HG02981 (cell line): ENCODE data around the gene GIPC3.

Experiments
- ATAC-seq: cut with Tn5 transposase; IDR thresholded peaks from one replicate; pipeline ENCODE4 v1.9.1; 2021; ENCODE audit warnings: mild to moderate bottlenecking, moderate library complexity; ENCODE audit not compliant: unreplicated experiment

GIPC3 gene

GRCh38 chr19:3634496-3635045 lies 49.3 kb downstream of the GIPC3 start:
- no peak for ATAC-seq

DNA sequence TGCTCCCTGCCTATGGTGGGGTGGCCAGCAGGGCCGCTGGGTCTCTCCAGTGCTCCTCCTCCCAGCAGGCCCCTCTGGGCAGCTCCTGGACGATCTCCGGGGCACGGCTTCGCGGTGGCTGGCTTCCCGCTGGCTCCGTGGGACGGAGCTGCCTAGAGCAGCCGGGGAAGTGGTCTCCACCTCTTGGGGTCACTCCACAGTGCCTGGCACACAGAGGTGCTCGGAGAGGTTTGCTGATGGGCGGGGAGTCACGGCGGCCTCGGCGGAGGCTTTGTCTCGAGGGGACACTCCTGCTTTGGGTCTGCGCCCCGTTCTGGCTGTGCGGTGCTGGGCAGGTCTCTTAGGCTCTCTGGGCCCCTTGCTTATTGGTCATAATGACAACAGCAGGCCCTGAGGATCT lies 51.2 kb downstream of the GIPC3 start:
- no peak for ATAC-seq

- ATAC-seq, result no peak
Observed at GRCh38 chr19:3636962-3637361, 51.7 kb downstream of the GIPC3 start.

DNA sequence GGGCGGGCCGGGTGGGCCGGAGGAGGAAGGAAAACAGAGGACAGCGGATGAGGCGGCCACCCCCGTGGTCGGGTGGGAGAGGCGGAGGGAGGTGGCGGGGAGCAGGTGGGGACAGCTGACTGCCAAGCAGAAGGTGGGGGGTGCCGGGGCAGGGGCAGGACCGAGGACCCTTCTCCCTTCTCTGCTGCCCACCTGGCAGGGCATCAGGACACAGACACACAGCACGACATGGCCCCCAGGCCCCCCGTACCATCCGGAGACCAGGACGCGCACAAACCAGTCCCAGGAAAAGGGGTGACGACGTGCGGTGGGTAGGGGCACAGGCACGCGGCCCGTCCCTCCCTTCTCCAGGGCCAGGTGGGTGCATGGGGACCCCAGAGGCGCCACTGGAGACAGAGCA lies 52.3 kb downstream of the GIPC3 start:
- ATAC-seq, result no peak

DNA sequence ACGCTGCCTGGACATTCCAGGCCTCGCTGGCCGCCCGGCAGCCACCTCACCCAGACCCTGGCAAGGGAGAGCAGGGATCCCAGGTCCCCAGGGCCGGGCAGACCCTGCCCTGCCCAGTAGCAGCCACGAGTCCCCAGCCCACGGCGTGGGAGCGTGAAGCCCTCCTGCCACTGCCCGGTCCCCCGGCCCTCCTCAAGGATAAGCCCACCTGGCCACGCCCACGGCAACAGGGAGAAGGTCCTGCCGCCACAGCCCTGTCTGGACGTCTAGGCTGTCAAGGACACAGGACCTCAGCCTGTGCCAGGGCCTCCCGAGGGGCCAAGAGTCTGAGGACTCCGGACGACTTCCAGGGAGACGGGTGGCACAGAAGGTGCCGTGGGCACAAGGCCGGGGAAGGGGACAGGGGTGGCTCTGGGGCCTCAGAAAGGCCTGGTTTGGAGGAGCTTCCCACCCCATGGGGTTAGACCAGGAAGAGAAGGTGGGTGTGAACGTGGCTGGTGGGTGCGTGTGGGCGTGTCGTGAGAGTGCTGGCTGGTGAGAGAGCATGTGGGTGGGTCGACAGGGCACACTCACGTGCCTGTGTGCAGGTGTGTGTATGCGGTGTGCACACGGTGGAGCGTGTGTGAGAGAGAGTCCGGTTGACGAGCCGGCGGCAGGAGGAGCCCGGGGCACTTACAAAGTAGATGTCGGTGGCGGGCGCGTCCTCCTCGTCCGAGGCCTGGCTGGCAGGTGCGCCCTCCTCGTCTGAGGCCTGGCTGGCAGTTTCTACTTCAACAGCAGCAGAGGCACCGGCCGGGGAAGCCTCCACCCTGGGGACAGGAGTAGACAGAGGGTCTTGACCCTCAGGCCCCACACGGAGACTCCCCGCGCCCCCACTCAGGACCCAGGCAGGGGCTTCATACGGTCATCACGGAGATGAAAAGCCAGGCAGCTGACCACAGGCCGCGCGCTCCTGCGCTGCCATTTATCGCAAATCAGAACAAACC lies 53.2 kb downstream of the GIPC3 start:
- no peak for ATAC-seq

DNA sequence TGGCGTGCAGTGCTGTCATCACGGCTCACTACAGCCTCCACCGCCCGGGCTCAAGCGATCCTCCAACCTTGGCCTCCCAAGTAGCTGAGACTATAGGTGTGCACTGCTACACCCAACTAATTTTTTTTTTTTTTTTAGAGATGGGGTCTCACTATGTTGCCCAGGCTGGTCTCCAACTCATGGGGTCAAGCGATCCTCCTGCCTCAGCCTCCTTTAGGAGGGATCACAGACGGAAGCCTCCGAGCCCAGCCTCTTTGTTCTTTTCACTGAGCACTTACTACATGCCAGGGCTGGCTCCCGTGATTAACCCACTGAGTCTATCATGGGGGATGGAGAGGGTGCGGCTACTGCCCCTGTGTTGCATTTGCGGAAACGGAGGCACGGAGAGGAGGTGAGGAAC lies 54.2 kb downstream of the GIPC3 start:
- no peak for ATAC-seq

GRCh38 chr19:3641515-3642269 lies 56.4 kb downstream of the GIPC3 start:
- ATAC-seq, result no peak

DNA sequence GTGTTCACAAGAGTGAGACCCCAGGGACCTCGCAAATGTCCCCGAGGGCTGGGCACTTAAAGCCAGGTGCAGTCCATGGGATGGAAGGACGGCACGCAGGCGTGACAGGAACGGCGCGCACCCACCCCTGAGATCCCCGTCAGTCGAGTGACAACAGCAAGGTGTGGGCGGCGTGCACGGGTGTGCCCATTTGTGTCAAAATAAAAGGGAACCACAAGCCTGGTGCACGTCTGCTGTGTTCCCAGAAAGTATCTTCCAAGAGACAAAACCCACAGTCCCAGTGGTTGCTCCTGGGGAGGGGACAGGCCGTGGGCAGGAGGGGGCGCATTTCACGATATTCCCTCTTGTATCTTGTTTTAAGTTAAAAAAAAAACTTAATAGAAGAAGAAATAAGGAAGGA lies 57.0 kb downstream of the GIPC3 start:
- ATAC-seq, result no peak
